Smooth muscle cell (in vitro differentiated cells): ENCODE measurements around the gene DHRS11. TPM values are rescaled to one million over a fixed set of nuclear protein-coding genes. Genes with fewer than 3 reads are reported as not detected.

Source experiments
- DNase-seq: peaks from one replicate; lab custom pipeline; 2025; ENCODE audit not compliant: unreplicated experiment; lab: John Stamatoyannopoulos, UW
- H2AFZ ChIP-seq: fragments of 200-600 bp; sonication (generic); 2 replicates; pipeline ENCODE4 v1.6.0; 2016; ENCODE audit warnings: antibody characterized with exemption, low read depth, mild to moderate bottlenecking
- H3F3A ChIP-seq: fragments of 200-600 bp; sonication (generic); 2 replicates; pipeline ENCODE4 v1.6.0; 2017; ENCODE audit warnings: antibody characterized with exemption, low read depth
- H3K27ac ChIP-seq: fragments of 200-600 bp; sonication (generic); 2 replicates; pipeline ENCODE4 v1.5.1; 2016; ENCODE audit warnings: low read depth, mild to moderate bottlenecking
- H3K27me3 ChIP-seq: fragments of 200-600 bp; sonication (generic); 2 replicates; pipeline ENCODE4 v1.6.1; 2016; ENCODE audit warnings: low read depth, mild to moderate bottlenecking
- H3K36me3 ChIP-seq: fragments of 200-600 bp; sonication (generic); 2 replicates; pipeline ENCODE4 v1.5.1; 2016; ENCODE audit warnings: low read depth
- H3K4me1 ChIP-seq: fragments of 200-600 bp; sonication (generic); 2 replicates; pipeline ENCODE4 v1.5.1; 2016; ENCODE audit warnings: low read depth
- H3K4me2 ChIP-seq: fragments of 200-600 bp; sonication (generic); 2 replicates; pipeline ENCODE4 v1.6.0; 2016; ENCODE audit warnings: mild to moderate bottlenecking
- H3K4me3 ChIP-seq: fragments of 200-600 bp; sonication (generic); 2 replicates; pipeline ENCODE4 v1.5.1; 2016; ENCODE audit warnings: mild to moderate bottlenecking
- H3K79me2 ChIP-seq: fragments of 200-600 bp; sonication (generic); 2 replicates; pipeline ENCODE4 v1.6.0; 2016; ENCODE audit warnings: low read depth, mild to moderate bottlenecking
- H3K9ac ChIP-seq: fragments of 200-600 bp; sonication (generic); 2 replicates; pipeline ENCODE4 v1.6.0; 2016; ENCODE audit warnings: low read depth
- H3K9me3 ChIP-seq: fragments of 200-600 bp; sonication (generic); replicated peaks from 2 replicates; pipeline ENCODE4 v1.5.1; 2016; ENCODE audit warnings: low read depth
- H4K20me1 ChIP-seq: fragments of 200-600 bp; sonication (generic); 2 replicates; pipeline ENCODE4 v1.6.0; 2016; ENCODE audit warnings: low read depth
- WGBS: methylation state at CpG from one replicate; pipeline ENCODE4 v1.1.7; 2016; ENCODE audit warnings: low lambda C conversion rate; 5-methylcytosine and 5-hydroxymethylcytosine counted together
- polyA plus RNA-seq: library from polyadenylated mRNA; unstranded; fragments of >200 nt; fragmentation: Nextera tagmentation; extraction: Ambion mirVana; gene quantifications from 2 replicates; pipeline ENCODE4 v1.2.1, GENCODE V29; 2016
- total RNA-seq: library from RNA; depleted of rRNA; stranded (reverse); fragments of >200 nt; gene quantifications from 2 replicates; pipeline ENCODE4 v1.2.3, GENCODE V29; 2014
- TF ChIP-seq, protein P1 (sequence below): fragments of 200-600 bp; sonication (generic); IDR thresholded peaks from 2 replicates; pipeline ENCODE4 v1.5.1; 2017; ENCODE audit warnings: borderline replicate concordance, mild to moderate bottlenecking, antibody characterized with exemption; ENCODE audit not compliant: insufficient read depth, poor library complexity, severe bottlenecking

The DHRS11 gene
- total and polyA plus RNA-seq, 2 experiments from 2014 or later: 3.1 to 9.4 TPM

DNA sequence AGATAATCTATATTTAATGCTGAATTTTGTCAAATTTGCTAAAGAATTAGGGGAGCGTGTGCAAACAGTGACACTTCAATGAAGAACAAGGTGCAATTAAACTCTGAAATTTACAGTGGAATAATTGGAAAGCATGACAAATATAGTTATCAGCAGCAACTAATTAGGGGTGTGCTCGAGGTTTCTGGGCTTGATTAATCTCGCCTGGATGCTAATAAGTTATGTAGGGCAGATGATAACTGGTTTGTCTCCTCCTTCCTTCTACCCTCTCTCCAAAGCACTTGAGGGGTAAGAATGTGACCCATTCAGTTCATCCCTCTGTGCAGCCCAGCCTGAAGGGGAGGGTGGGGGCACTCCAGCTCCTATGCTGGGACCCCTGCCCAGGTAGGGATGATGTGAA lies 31.6 kb downstream of the DHRS11 start:
- H3K4me3 ChIP-seq: no peak overlapping the region
- 90% methylated on average over 3 of the region's 3 CpGs for WGBS
- H3F3A ChIP-seq: no peaks in the 10 kb centered on the region
- H4K20me1 ChIP-seq: no peaks in the 10 kb centered on the region
- H2AFZ ChIP-seq: no peak overlapping the region
- no peak overlapping the region for H3K27ac ChIP-seq
- DNase-seq: no peak
- H3K4me1 ChIP-seq: no peaks in the 10 kb centered on the region
- no peak overlapping the region for H3K9ac ChIP-seq
- TF ChIP-seq, protein P1, sequence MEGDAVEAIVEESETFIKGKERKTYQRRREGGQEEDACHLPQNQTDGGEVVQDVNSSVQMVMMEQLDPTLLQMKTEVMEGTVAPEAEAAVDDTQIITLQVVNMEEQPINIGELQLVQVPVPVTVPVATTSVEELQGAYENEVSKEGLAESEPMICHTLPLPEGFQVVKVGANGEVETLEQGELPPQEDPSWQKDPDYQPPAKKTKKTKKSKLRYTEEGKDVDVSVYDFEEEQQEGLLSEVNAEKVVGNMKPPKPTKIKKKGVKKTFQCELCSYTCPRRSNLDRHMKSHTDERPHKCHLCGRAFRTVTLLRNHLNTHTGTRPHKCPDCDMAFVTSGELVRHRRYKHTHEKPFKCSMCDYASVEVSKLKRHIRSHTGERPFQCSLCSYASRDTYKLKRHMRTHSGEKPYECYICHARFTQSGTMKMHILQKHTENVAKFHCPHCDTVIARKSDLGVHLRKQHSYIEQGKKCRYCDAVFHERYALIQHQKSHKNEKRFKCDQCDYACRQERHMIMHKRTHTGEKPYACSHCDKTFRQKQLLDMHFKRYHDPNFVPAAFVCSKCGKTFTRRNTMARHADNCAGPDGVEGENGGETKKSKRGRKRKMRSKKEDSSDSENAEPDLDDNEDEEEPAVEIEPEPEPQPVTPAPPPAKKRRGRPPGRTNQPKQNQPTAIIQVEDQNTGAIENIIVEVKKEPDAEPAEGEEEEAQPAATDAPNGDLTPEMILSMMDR: no peak
- no peaks in the 10 kb centered on the region for H3K36me3 ChIP-seq
- H3K9me3 ChIP-seq: no peaks in the 10 kb centered on the region
- H3K4me2 ChIP-seq: no peak overlapping the region
- no peaks in the 10 kb centered on the region for H3K79me2 ChIP-seq
- H3K27me3 ChIP-seq: no peaks in the 10 kb centered on the region

DNA sequence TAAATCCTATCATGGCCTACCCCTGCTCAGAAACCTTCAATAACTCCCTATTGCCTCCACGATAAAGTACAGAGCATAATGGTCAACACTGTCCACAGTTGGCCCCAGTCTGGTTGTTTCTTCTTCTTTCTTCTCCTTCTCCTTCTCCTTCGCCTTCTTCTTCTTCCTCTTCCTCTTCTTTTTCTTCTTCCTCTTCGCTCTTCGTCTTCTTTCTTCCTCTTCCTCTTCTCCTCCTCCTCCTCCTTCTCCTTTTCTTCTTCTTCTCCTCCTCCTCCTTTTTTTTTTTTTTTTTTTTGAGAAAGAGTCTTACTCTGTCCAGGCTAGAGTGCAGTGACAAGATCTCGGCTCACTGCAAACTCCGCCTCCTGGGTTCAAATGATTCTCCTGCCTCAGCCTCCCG lies 33.5 kb downstream of the DHRS11 start:
- H3K36me3 ChIP-seq: no peaks in the 10 kb centered on the region
- H3K4me1 ChIP-seq: no peaks in the 10 kb centered on the region
- TF ChIP-seq, protein P1: no peak
- DNase-seq: no peak
- no peaks in the 10 kb centered on the region for H3K9me3 ChIP-seq
- H3K9ac ChIP-seq: no peak overlapping the region
- H3K27me3 ChIP-seq: no peaks in the 10 kb centered on the region
- no peak overlapping the region for H3K27ac ChIP-seq
- H4K20me1 ChIP-seq: no peaks in the 10 kb centered on the region
- 85% methylated on average over 7 of the region's 7 CpGs for WGBS
- H3K79me2 ChIP-seq: no peaks in the 10 kb centered on the region
- no peak overlapping the region for H3K4me3 ChIP-seq
- H2AFZ ChIP-seq: no peak overlapping the region
- H3F3A ChIP-seq: no peaks in the 10 kb centered on the region
- H3K4me2 ChIP-seq: no peak overlapping the region

DNA sequence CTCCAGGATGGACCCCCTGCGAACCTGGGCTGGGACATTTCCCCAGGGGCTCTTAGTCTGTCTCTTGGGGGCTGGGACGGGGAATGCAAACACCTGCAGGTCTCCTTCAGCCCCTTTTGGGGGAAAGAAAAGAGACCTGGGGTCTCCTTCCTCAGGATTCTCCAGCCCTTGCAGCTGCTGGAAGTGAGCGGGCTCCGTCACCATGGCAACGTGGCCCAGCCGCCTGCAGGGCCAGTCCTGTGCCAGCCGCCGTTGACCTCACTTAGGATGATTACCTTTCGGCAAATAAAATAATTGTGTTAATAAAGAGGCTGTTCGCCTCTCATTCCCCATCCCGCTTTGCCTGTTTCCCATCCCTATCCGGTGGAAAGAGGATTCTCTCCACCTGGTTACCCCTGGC lies 35.4 kb downstream of the DHRS11 start:
- H3K4me3 ChIP-seq: no peak overlapping the region
- peaks cover 9% of the 10 kb centered on the region for H3K27me3 ChIP-seq
- H3F3A ChIP-seq: no peaks in the 10 kb centered on the region
- H3K36me3 ChIP-seq: no peaks in the 10 kb centered on the region
- no peaks in the 10 kb centered on the region for H4K20me1 ChIP-seq
- TF ChIP-seq, protein P1: no peak
- H3K79me2 ChIP-seq: no peaks in the 10 kb centered on the region
- H2AFZ ChIP-seq: no peak overlapping the region
- WGBS: 92% methylated on average over 12 of the region's 12 CpGs
- no peaks in the 10 kb centered on the region for H3K9me3 ChIP-seq
- no peak overlapping the region for H3K9ac ChIP-seq
- H3K4me2 ChIP-seq: no peak overlapping the region
- peaks cover under 1% of the 10 kb centered on the region for H3K4me1 ChIP-seq
- H3K27ac ChIP-seq: no peak overlapping the region
- DNase-seq: no peak

- no peak for DNase-seq
- Histone ChIP-seq H3F3A (no peaks in the 10 kb centered on the region), H2AFZ (no peak overlapping the region), H3K27me3 (peaks cover 23% of the 10 kb centered on the region), H3K9me3 (no peaks in the 10 kb centered on the region), H3K4me2 (no peak overlapping the region), H3K27ac (no peak overlapping the region), H3K36me3 (no peaks in the 10 kb centered on the region), H4K20me1 (no peaks in the 10 kb centered on the region), H3K4me1 (peaks cover 15% of the 10 kb centered on the region), H3K4me3 (no peak overlapping the region), H3K9ac (no peak overlapping the region), H3K79me2 (no peaks in the 10 kb centered on the region)
- TF ChIP-seq, protein P1: no peak
- 100% methylated on average over 2 of the region's 2 CpGs for WGBS
Measured at GRCh38 chr17:36628576-36628975, 36.9 kb downstream of the DHRS11 start.
